ENCODE data around the gene SNAI3. TPM values are rescaled to one million over a fixed set of nuclear protein-coding genes. Genes with fewer than 3 reads are reported as not detected.
A peak's percentile ranks its signal among the peaks of the same experiment; 100 is the strongest.

The SNAI3 gene
- total and polyA plus RNA-seq, 9 of the 15 experiments (the other 6 are each of a cell fraction or from before 2014, with no cell fraction given), result 0.04 to 4.1 (median 0.80) TPM; not detected in 1

GRCh38 chr16:88685156-88686061 lies 898 bp downstream of the SNAI3 start (continued):
- TF ChIP-seq PREB (CRISPR knock-in tag; IDR thresholded peaks at IDR 0.05) (no peak), SFPQ (IDR thresholded peaks at IDR 0.05; ENCODE audit: low read depth, low read length) (no peak), DACH1 (IDR thresholded peaks at IDR 0.05; ENCODE audit: partially characterized antibody) (no peak), PML (IDR thresholded peaks at IDR 0.05; ENCODE audit: low read length) (no peak), ZFX (CRISPR knock-in tag; IDR thresholded peaks at IDR 0.05) (0 out of 2 replicates have a peak, but pooled peaks have one; percentile 28), ZBTB49 (CRISPR knock-in tag; IDR thresholded peaks at IDR 0.05; ENCODE audit: borderline replicate concordance) (no peak), ZFP36 (IDR thresholded peaks at IDR 0.05; ENCODE audit: low read depth, low read length, partially characterized antibody) (no peak), ZNF766 (CRISPR knock-in tag; conservative IDR thresholded peaks at IDR 0.05) (no peak), ZBTB5 (IDR thresholded peaks at IDR 0.05) (no peak), ZNF124 (CRISPR knock-in tag; IDR thresholded peaks at IDR 0.05) (no peak), HNRNPUL1 (IDR thresholded peaks at IDR 0.05; ENCODE audit: low read length) (no peak), PYGO2 (tag; IDR thresholded peaks at IDR 0.05) (no peak), MTF1 (CRISPR knock-in tag; IDR thresholded peaks at IDR 0.05; ENCODE audit: borderline replicate concordance) (no peak), ZBTB33 (CRISPR knock-in tag; IDR thresholded peaks at IDR 0.05) (peak; percentile 88), ZNF212 (CRISPR knock-in tag; IDR thresholded peaks at IDR 0.05) (no peak)

All from K562 (cell line).